Measurements from ENCODE around the gene ALPG. TPM values are rescaled to one million over a fixed set of nuclear protein-coding genes. Genes with fewer than 3 reads are reported as not detected.
"Not testable (repeated sequence)": the region's sequence is repeated elsewhere in the genome, so short reads cannot be mapped to it uniquely, and the experiment has no call there.

ALPG gene
- total and polyA plus RNA-seq, 2 donors (not counting 3 experiments of a cell fraction or from before 2014, with no cell fraction given) = not detected

GRCh38 chr2:232369126-232369951, 37.3 kb upstream of the ALPG start:
- POLR2A ChIA-PET = no interaction called here
- intact Hi-C loops (cut with micrococcal nuclease) = no loop called here

GRCh38 chr2:232370007-232370406, 36.6 kb upstream of the ALPG start:
- POLR2A ChIA-PET; H3K79me2 ChIP-seq (ENCODE audit: control insufficient read depth, insufficient read depth, low read length); dilution Hi-C loops (cut with MboI; ENCODE audit: extremely low pct_ligation_motif_present, low sequenced_read_pairs): not testable (repeated sequence)

More at GRCh38 chr2:232369126-232369951, 37.3 kb upstream of the ALPG start:
- Histone ChIP-seq H3K9ac (replicated peaks; ENCODE audit: extremely low read depth, insufficient read depth, low read length) (no peak overlapping the region), H3K4me2 (ENCODE audit: insufficient read depth, low read length) (no peak overlapping the region), H3K79me2 (ENCODE audit: control insufficient read depth, insufficient read depth, low read length) (no peaks in the 10 kb centered on the region), H3K9me3 (replicated peaks; ENCODE audit: control insufficient read depth, insufficient read depth, low read length) (no peaks in the 10 kb centered on the region), H2AFZ (ENCODE audit: low read depth, low read length) (no peak overlapping the region), H4K20me1 (replicated peaks; ENCODE audit: control insufficient read depth, extremely low read depth, insufficient read depth, low read length) (no peaks in the 10 kb centered on the region), H3K27ac (ENCODE audit: insufficient read depth, low read depth, low read length) (no peak overlapping the region), H3K36me3 (ENCODE audit: control insufficient read depth in 2 of 2, extremely low read depth in 1 of 2, insufficient read depth in 2 of 2, low read length in 2 of 2) (no peaks in the 10 kb centered on the region), H3K4me1 (ENCODE audit: control insufficient read depth, extremely low read depth, insufficient read depth, low read length) (no peaks in the 10 kb centered on the region), H3K9me1 (replicated peaks; ENCODE audit: control insufficient read depth, extremely low read depth, insufficient read depth, low read length) (no peaks in the 10 kb centered on the region), H3K4me3 (replicated peaks in 1 of 3; ENCODE audit: insufficient read depth in 1 of 3, low read depth in 1 of 3, low read length in 3 of 3) (no peak overlapping the region), H3K27me3 (ENCODE audit: control insufficient read depth in 2 of 2, insufficient read depth in 2 of 2, low read length in 2 of 2) (peaks cover 0 to 6% of the 10 kb centered on the region in 2 experiments)
- no peak for TF ChIP-seq FOS (IDR thresholded peaks at IDR 0.05; ENCODE audit: borderline replicate concordance, insufficient read depth, low read length)
- no peak for TF ChIP-seq JUN (IDR thresholded peaks at IDR 0.05; ENCODE audit: borderline replicate concordance, insufficient read depth, insufficient read length, low read depth)
- no peak for TF ChIP-seq POLR2A (IDR thresholded peaks at IDR 0.05; ENCODE audit: low read depth, low read length)
- TF ChIP-seq EZH2 (IDR thresholded peaks at IDR 0.05; ENCODE audit: borderline replicate concordance, low read depth, low read length, severe bottlenecking) = no peak
- no peak for TF ChIP-seq MYC (IDR thresholded peaks at IDR 0.05; ENCODE audit: low read depth, low read length)
- no peak for TF ChIP-seq MAX (IDR thresholded peaks at IDR 0.05; ENCODE audit: insufficient read depth, insufficient read length)
- TF ChIP-seq CTCF (IDR thresholded peaks at IDR 0.05; ENCODE audit: extremely low read depth in 1 of 2, insufficient read depth in 1 of 2, low read depth in 1 of 2, low read length in 2 of 2) = no peak
- no peak for TF ChIP-seq GATA2 (IDR thresholded peaks at IDR 0.05; ENCODE audit: insufficient read depth, insufficient read length, low read depth, low read length)
- no peak for TF ChIP-seq POLR2AphosphoS5 (IDR thresholded peaks at IDR 0.05; ENCODE audit: insufficient read depth, low read depth, low read length)
- CTCF ChIA-PET = interaction anchor here (0.6 to 3.6 kb wide), 2 partner anchors 70 to 447 kb away, joined by 3 to 13 read pairs; no protein-coding TSS in a partner anchor
- DNase-seq (ENCODE audit: low read depth, low spot score) (no peak), FAIRE-seq (no peak)
- dilution Hi-C loops (cut with MboI; ENCODE audit: extremely low pct_ligation_motif_present, low sequenced_read_pairs) = no loop called here
- BruUV-seq (replicated peaks) = no TSS peak

More at GRCh38 chr2:232370007-232370406, 36.6 kb upstream of the ALPG start:
- FAIRE-seq; H3K4me3 ChIP-seq (replicated peaks in 1 of 3; ENCODE audit: insufficient read depth in 1 of 3, low read depth in 1 of 3, low read length in 3 of 3); H3K9ac ChIP-seq (replicated peaks; ENCODE audit: extremely low read depth, insufficient read depth, low read length); H3K9me1 ChIP-seq (replicated peaks; ENCODE audit: control insufficient read depth, extremely low read depth, insufficient read depth, low read length); H3K36me3 ChIP-seq (ENCODE audit: control insufficient read depth in 2 of 2, extremely low read depth in 1 of 2, insufficient read depth in 2 of 2, low read length in 2 of 2); H3K9me3 ChIP-seq (replicated peaks; ENCODE audit: control insufficient read depth, insufficient read depth, low read length); H3K27me3 ChIP-seq (ENCODE audit: control insufficient read depth in 2 of 2, insufficient read depth in 2 of 2, low read length in 2 of 2); H3K4me2 ChIP-seq (ENCODE audit: insufficient read depth, low read length); DNase-seq (ENCODE audit: low read depth, low spot score); intact Hi-C loops (cut with micrococcal nuclease); H2AFZ ChIP-seq (ENCODE audit: low read depth, low read length); BruUV-seq (replicated peaks); H4K20me1 ChIP-seq (replicated peaks; ENCODE audit: control insufficient read depth, extremely low read depth, insufficient read depth, low read length); H3K4me1 ChIP-seq (ENCODE audit: control insufficient read depth, extremely low read depth, insufficient read depth, low read length); H3K27ac ChIP-seq (ENCODE audit: insufficient read depth, low read depth, low read length): not testable (repeated sequence)
- CTCF ChIA-PET = interaction anchor here (0.6 kb wide), 1 partner anchor 448 kb away, joined by 3 read pairs; no protein-coding TSS in a partner anchor

Data from endothelial cell of umbilical vein (primary cell).